Activated CD8-positive, alpha-beta memory T cell treated with anti-CD3 and anti-CD28 coated beads for 48 hours (primary cell): Measurements from ENCODE around the gene ARHGAP22.

Experiments used
- DNase-seq, 3 experiments: peaks; one replicate each; pipeline ENCODE4 v3.0.0-alpha.2; 2020; ENCODE audit warnings: low read depth in 2 of 3, low spot score in 2 of 3

The ARHGAP22 gene

DNA sequence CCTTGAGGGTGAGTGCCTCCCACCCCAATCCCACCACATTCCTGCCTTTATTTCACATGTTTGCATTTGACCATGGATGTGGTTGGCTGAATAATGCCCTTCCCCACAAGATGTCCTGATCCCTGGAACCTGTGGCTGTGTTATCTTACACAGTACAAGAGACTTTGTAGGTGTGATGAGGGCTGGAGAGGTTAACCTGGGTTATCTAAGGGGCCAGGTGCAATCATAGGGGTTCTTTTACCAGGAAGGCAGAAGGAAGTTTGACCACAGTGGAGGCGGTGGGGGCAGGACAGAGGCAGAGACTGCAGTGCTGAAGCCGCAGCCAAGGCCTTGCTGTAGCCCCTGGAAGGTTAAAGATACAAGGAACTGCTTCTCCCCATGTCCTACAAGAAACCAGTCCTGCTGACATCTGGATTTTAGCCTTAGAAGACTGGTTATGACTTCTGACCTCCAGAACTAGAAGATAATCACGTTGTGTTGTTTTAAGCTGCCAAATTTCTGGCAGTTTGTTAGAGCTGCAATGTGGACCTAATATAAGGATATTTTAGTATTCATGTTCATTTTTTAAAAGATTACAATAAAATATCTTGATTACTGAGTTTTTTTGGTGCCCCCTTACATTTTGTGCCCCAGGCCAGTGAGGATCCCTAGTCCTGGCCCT is 136.6 kb downstream of the ARHGAP22 start:
- no peak for DNase-seq

DNA sequence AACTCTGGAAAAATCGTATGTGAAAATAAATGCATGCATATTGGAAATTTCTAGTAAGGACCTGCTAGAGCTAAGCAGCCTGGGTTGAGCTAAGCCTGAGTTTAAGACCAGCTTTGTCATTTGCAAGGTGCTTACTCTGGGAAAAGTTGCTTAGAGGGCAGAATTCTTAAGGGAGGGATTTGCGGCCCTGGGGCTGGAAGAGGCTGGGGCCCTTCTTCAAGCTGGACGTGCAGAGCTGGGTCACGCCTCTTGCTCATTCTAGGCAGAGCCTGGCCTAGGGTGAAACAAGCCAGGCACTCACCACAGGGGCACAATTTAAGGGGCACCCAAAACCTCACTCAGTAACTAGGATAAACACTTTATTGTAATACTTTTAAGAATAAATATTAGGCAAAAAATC is 137.2 kb downstream of the ARHGAP22 start:
- no peak for DNase-seq

DNA sequence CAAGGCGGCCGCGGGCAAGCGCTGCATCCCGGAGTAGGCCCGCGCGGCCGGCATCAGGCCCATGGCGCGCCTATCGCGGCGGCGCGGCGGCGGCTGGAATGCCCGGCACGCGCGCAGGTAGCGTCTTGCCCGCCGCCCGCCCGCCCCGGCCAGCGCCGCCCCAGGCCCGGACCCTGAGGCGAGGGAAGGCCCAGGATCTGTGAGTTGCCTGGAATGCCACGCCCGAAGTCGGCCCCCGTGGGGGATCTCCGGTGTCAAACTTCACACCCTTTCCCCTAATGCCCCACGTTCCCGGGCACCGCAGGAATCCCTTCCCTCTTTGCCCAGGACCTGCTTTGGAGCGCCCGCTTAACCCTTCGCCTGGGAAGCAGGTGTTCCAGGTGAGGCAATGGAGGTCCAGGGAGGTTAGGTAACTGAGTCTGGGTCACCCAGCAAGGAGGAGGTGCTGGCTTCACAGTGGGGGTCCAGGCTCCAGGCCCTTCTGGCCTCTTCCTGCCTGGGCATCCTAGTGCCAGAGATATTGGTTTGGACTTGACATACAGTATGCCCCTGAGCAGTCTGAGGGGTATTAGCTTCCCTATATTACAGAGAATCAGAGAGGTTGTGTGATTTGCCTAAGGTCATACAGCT is 138.1 kb downstream of the ARHGAP22 start:
- no peak for DNase-seq

DNA sequence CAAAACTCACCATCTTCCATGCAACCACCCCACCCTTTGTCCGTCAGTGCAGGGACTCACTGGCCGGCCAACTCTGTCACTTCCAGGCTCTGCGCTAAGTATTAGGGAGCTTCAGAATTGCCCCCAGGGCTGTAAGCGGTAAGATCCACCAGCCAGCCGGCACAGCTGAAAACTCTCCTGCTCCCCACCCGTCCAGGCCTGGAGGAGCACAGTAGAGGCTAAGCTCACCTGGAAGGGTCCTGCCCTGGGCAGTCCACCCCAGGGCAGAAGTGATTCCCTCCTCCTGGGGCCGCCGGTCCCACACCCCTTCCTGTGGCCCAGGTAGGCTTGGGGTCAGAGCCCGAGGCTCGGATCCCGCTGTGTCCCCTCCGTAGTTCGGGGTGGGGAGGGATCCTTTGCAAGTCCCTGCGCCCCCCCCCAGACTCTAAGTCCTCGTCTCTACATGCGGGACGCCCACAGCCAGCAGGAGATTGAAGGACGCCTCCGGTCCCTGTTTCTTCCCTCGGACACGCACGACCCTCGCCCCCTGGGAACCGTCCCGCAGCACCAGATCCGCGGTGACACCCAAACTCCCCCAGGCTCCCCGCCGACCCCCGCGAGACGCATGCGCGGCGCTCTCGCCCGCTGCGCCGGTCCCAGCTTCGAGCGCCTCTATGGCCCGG is 138.9 kb downstream of the ARHGAP22 start:
- DNase-seq = no peak

DNA sequence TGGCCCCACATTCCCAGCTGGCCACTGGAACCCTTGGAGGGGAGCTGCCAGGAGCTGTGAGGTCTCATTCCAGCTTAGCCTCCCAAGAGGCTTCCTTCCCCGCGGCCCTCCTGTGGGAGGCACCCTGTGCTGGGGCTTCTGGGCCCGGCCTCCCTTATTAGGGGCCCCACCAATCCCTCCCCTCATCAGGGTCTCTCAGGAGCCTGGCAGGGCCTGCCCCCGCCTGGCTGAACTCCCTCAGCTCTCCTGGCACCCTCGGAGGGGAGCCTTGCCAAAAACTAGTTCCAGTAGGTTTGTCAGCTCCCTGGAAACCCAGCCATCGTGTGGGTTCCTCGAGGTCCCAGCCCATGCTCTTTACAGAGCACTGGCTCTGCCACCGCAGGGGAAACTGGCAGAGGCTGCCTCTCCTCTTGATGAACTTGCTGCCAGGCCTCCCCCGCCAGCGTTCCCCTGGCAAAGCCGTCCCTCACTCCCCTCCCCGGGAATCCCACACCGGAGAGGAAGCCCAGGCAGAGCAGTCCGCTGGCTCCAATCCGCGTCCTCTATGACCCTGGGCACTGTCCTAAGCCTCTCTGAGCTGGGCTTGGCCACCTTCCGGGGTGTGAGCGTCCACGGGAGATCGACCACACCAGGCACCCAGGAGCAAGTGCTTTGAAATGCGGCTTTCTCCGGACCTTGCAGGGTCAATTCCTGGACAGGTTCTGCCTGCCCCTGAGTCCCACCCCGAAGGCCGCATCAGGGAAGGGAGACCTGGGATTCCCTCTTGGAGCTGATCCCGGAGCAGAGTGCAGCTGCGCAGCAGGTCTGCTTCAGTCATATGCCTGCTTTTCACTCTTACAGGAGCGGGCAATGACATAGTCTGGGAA is 139.8 kb downstream of the ARHGAP22 start:
- DNase-seq = no peak

DNA sequence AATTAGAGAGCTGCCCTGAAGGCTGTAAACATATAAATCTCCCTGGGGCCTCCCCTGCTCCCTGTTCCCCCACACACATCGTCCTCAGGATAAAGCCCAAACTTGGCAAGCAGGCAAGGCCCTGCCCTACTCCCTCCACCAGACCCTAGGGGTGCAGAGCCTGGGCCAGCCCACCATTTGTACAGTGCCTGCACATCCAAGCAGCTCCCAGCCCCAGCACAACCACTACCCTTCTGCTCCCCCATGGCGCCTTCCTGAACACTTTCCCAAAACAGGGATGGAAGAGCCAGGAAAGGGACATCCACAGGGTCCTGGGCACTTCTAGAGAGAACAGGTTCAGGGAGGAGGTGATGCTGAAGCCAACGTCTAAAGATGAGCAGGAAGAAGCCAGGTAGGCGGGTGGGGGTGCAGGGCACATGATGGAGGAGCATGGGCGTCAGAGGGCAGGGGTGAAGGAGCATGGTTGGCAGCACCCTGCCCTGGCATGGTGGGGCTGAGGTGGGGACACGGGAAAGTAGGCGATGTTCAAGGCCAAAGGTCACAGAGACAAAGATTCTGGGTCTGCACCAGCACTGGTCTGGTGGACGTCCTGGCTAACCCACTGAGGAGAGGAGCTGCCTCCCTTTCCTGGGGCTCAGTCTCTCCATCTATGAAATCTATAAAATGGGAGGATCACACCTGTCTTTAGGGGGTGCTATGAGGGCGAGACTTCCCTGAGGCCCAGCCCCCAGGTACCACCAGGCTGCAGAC is 140.6 kb downstream of the ARHGAP22 start:
- no peak for DNase-seq

DNA sequence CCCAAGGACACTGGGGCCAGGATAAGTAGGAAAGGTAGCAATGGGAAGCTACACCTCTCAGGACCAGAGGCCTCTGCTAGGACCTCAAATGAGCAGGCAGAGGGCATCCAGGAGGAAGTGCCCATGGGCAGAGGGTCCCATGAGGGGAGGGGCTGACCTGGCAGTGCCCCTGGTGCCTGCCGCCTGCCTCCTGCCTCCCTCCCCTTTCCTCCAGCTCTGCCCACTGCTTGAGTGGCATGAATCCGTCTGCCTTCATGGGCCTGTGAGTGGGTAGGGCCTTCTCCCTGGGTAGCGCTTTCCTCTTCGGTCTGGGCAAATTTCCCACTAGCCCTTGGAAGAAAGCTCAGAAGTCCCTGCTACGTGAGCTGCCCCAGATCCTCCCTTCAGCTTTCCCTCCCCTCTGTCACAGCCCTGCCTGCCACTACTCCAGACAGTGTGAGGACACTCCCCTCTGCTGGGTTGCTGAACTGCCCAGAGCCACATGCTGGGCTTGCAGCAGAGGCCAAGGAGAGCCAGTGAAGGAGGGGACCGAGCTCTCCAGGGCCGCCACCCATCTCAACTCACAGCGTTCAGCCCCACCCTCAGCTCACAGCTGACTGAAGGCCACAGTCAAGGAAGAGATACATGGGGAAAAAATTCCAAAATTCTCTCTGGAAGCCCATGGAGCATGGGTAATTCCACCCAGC is 141.4 kb downstream of the ARHGAP22 start:
- no peak for DNase-seq

DNA sequence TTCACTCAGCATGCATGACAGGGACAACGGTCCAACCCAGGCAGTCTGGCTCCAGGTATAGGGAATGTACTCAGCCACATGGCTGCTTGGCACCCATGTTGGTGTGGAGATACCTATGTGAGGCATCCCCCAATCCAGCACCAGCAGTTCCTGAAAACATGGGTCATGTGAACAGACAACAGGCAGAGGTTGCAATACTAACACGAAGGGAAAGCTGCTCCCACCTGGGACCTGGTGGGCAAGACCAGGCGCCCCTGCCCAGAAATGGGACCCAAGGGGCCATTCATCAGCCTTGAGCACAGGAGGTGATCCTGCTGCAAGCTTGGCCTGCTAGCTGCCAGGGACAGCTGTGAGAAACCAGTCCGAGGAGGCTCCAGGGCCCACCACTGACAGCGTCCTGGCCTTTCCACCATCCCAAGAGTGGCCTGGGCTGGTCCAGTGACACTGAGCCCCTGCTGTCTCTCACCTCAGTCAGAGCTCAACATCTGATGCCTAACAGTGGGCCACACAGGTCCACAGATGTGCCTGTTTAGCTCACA is 142.3 kb downstream of the ARHGAP22 start:
- DNase-seq = no peak

DNA sequence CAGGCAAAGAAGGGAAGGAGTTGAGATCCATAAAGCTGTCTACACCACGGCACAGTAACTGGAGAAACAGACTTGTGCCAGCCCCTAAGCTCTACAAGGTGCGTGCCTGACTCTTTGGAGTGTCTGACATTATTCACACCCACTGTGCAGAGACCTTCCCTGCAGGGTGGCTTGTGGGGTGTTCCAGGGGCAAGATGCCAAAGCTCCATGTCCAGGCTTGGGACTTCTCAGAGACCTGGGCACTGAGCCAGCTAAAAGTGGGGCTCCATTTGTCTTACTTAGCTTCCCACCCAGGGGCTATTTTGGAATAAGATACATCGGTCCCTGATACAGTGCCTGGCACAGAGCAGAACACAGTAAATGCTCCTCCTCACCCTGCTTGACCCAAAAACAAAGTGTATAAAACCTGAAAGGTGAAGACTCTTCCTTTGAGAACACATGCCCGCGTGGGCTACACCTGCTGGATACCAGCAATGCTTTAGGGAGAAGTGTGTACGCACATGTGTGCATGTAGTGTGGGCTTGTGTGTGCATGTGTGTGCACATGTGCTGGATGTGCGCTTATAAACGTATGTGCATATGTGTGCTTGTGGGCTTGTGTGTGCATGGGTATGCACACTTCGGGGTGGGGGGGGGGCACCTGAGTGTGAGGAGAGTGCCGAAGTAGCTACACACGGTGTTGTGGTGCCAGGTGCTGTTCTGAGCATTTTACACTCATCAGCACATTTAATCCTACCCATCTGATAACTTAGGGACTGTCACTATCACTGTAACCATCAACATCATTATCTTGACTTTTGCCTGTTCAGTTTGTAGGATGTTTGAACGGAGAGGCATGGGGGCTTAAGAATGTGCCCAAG is 143.0 kb downstream of the ARHGAP22 start:
- DNase-seq = no peak

DNA sequence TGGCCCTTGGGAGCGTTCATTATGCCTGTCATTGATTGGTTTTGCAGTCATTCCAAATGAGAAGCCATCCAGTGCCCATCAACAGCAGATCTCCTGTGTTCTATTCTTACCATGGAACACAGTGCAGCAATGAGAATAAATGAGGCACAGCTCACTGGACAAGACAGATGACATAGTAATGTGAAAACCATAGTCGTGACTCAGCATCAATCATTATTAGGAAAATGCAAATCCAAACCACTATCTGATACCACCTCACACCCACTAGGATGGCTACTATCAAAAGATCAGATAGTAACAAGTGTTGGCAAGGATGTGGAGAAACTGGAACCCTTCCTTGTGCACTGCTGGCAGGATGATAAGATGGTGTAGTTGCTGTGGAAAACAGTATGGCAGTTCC is 144.7 kb downstream of the ARHGAP22 start:
- DNase-seq = no peak

DNA sequence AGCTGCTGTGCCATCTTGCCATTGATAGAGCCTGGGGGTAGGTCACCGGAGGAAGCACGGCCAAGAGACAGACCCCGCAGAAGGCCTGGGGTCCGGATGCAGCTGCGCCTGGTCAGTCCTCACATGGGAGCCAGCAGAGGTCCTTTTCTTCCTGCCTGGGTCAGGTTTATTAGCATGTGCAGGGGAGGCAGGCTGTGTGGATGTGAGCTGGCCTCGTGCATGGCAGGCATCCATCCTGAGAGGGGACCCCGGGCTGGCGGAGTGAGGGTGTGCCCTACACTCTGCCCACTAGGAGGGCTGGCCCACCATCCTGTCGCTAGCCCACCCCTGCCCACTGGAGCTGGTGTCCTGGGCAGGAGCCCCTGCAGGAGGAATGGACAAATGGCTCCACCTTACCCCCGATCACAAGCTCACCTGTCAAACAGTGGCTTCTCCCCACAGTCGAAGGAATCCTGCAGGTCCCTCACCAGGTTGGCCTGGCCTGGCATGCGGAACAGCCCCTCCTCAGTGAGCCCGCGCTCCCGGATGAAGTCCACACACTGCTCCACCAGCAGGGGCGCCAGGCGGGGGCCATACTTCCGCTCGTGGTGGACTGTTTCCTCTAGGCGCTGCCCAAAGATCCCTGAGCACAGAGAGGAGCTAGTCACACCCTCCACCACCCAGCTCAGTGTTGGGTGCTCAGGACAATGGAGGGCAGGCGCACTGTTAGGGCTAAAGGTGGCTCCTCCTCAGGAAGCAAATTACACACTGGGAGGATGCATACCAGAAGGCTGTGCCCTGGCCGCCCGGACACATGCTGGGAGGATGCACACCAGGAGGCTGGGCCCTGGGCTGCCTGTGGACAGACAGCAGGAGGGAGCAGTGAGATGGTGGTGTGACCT is 145.4 kb downstream of the ARHGAP22 start:
- DNase-seq = no peak

DNA sequence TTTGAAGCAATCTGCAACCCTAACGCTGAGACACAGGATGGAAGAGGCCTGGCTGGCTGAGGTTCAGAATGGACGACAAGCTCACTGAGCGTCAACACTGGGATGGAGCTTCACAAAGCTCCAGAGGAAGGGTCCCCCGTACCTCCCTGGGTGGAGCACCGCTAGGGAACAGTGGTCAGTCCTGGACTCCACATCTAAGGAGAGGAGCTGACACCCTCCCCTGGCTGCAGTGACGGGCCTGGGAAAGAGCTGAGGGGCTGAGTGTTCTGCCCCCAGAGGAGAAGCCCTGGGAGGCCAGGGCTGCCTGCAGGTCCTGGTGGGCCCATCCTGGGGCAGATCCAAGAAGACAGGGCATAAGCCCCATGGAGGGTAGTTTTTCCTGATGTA is 146.2 kb downstream of the ARHGAP22 start:
- no peak for DNase-seq

DNA sequence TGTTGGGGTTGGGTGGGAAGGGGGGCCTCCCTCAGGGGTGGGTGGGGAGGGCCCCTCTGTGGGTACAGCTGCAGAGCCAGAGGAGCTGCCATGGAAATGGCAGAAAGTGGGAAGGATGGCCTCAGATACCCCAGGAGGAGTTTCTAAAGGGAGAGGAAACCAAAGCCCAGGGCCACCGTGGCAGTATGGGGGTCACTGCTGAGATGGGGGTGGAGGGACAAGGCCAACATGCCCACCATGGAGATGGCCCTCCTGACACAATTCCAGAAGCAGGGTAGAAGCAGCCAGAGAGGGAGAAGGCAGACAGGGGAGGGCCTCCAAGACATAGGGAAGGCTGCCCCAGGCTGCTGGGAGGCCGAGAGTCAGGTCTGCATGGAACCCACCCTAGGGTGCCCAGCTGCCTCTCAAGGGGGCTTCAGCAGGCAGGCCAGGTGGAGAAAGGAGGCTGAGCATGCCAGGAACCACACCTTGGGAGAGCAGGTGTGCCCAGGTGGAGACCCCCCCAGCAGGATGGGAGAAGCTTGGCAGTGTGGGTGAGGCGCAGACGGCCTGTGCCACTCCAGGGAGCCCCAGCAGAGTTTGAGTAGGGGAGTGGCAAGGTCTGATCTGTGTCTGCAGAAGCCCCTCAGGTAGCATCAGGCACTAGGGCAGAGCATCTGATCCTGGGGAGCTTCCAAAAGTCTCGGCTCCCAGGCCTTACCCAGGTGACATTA is 146.8 kb downstream of the ARHGAP22 start:
- DNase-seq = no peak

DNA sequence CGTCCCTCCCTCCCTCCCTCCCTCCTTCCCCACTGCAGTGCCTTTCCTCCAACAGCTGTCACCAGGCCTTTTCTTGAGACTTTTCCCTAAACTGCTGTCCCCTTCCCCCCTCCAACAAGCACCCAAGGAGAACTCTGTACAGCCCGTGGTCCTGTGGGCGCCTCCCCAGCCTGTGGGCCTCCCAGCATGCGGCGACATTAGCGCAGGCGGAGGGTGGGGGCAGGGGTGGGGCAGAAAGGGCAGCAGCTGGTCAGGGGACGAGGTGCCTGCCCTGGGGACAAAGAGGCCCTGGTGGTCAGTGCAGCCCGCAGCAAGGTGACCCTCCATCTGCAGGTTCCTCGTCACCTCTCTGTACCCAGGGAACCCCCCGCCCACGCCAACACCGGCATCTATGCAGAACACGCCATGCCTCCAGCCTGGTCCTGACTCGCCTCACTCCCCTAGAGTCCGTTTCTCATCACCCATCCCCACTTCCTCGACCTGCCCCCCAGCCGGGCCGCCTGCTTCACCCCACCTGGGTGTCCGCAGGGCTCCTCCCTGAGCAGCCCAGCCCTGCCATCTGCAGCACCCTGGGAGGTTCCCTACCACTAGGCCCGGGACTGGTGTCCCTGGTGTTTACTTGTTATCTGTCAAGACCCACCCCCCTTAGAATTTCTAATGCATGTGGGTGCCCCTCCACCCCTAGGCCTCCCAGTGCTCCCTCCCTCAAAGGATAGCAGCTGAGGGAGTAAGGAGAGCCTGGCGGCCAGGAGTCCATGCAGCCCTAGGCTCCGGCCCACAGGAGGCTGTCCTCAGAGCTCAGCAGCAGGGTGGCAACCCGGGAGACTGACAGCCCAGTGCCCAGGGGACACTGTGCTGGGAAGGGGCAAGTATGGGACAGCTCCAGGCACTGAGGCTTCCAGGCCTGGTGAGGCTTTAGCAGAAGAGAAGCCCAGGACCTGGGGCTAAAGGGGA is 147.8 kb downstream of the ARHGAP22 start:
- no peak for DNase-seq

DNA sequence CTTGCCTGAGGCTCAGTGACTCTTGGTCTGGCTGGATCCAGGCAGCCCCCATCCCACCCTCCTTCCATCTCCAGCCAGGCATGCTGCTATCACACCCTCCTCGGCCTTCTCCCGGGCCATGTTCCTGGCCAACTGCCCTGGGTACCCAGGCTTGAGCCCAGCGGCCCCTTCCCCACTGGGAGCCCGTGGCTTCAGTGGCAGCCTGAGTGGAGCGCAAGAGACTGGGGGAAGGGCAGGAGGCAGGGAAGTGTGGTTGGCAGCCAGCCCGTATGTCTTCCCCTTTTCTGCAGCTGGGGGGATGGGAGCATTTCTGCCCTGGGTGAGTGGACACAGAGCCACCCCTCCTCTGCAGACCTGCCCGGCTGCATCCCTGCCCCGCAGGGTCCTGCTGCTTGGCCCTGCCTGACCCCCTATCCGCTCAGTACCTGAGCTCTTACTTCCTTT is 148.5 kb downstream of the ARHGAP22 start:
- no peak for DNase-seq

DNA sequence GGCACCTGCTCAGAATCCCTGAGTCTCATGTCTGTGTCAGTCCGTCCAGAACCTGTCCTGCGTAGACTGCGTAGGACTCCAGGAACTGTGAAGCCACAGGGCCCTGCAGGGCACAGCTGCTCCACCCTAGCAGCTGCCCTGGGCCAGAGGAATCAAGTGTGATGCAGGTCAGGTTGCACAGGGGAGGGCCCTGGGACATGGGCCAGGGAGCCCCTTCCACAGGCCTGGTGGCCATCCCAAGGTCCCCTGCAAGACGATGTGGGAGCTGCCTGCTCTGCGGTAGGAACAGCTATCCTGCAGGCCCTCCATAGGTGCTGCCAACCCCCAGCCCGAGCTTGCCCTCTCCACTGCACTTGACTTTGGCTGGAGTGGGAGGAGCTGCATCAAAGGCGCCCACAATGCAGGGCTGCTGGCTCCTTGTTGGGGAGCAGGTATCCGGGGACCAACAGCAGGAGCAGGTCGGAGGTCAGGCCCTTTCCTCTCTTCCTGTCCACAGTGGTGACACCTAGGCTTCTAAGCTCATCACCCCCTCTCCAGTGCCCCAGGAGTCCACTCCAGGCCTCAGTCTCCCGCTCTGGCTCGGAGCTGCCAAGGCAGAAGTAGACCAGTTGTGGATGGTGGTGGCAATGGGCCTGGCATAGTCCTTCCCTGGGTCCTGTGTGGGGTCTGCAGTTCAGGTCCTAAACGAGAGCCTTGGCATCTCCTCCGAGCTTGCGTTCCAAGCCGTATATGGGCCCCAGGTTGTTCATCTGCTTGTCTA is 149.3 kb downstream of the ARHGAP22 start:
- DNase-seq = no peak
